A673 (cell line): ENCODE results near the gene CUL1. TPM values are rescaled to one million over a fixed set of nuclear protein-coding genes. Genes with fewer than 3 reads are reported as not detected.
A peak's percentile ranks its signal among the peaks of the same experiment; 100 is the strongest.

Experiments
- BruUV-seq: library from RNA; stranded (reverse); fragments of 400-500 nt; replicated peaks from 2 replicates; lab custom pipeline; 2021; lab: Mats Ljungman, UMichigan
- CTCF ChIA-PET: fragments of 300-600 bp; sonication (Branson Sonifier 250); formaldehyde crosslinking; loops from one replicate; lab custom pipeline; 2022; ENCODE audit warnings: antibody characterized with exemption; lab: Charles Lee
- POLR2A ChIA-PET: fragments of 300-600 bp; sonication (Branson Sonifier 250); formaldehyde crosslinking; loops from one replicate; lab custom pipeline; 2022; ENCODE audit warnings: antibody characterized with exemption; ENCODE audit not compliant: low non-redundant PET; lab: Charles Lee
- DNase-seq: peaks from one replicate; pipeline ENCODE4 v3.0.0-alpha.2; 2015; ENCODE audit warnings: low spot score
- H3K27ac ChIP-seq: fragments of 200-600 bp; sonication (generic); 2 replicates; pipeline ENCODE4 v1.5.1; 2016; ENCODE audit warnings: mixed run types, low read depth, mild to moderate bottlenecking, mixed read lengths, antibody characterized with exemption, low read length; ENCODE audit not compliant: poor library complexity, severe bottlenecking
- H3K27me3 ChIP-seq: fragments of 200-600 bp; sonication (generic); replicated peaks from 2 replicates; pipeline ENCODE4 v1.6.1; 2017; ENCODE audit warnings: mixed run types, low read depth, mild to moderate bottlenecking, mixed read lengths, antibody characterized with exemption, low read length; ENCODE audit not compliant: insufficient read depth, poor library complexity
- H3K36me3 ChIP-seq: fragments of 200-600 bp; sonication (generic); 2 replicates; pipeline ENCODE4 v1.6.1; 2016; ENCODE audit warnings: mixed run types, mild to moderate bottlenecking, mixed read lengths, antibody characterized with exemption, low read length; ENCODE audit not compliant: insufficient read depth, poor library complexity, severe bottlenecking
- H3K4me1 ChIP-seq: fragments of 200-600 bp; sonication (generic); 2 replicates; pipeline ENCODE4 v1.6.1; 2017; ENCODE audit warnings: mixed run types, mild to moderate bottlenecking, mixed read lengths, antibody characterized with exemption, low read length; ENCODE audit not compliant: insufficient read depth, poor library complexity, severe bottlenecking
- H3K4me3 ChIP-seq: fragments of 200-600 bp; sonication (generic); 2 replicates; pipeline ENCODE4 v1.5.1; 2016; ENCODE audit warnings: low read depth, mixed run types, mild to moderate bottlenecking, mixed read lengths, low read length; ENCODE audit not compliant: poor library complexity, severe bottlenecking
- H3K9me3 ChIP-seq: fragments of 200-600 bp; sonication (generic); 2 replicates; pipeline ENCODE4 v1.6.1; 2016; ENCODE audit warnings: mixed run types, low read depth, mild to moderate bottlenecking, mixed read lengths, antibody characterized with exemption, low read length; ENCODE audit not compliant: poor library complexity, severe bottlenecking
- EZH2 ChIP-seq: fragments of 200-600 bp; sonication (generic); IDR thresholded peaks from 2 replicates; pipeline ENCODE4 v1.6.1; 2017; ENCODE audit warnings: borderline replicate concordance, low read depth, mild to moderate bottlenecking, mixed read lengths, antibody characterized with exemption, low read length; ENCODE audit not compliant: poor library complexity, severe bottlenecking
- intact Hi-C: fragments of 100-400 bp; cut with micrococcal nuclease; formaldehyde crosslinking; loops from one replicate; pipeline ENCODE4 v1.10.0; 2022; ENCODE audit not compliant: unreplicated experiment
- total RNA-seq: library from RNA; stranded (reverse); gene quantifications from 2 replicates; pipeline ENCODE4 v1.2.3, GENCODE V29; 2021
- TF ChIP-seq, protein P1 (sequence below): fragments of 300-800, 200-600 bp; sonication (generic); conservative IDR thresholded peaks from 2 replicates; pipeline ENCODE4 v1.5.1; 2017; ENCODE audit warnings: low read depth, mild to moderate bottlenecking, antibody characterized with exemption, low read length, moderate library complexity, mixed read lengths

CUL1 gene
- total RNA-seq, 1 experiment from 2014 or later, result 75.5 TPM

- no peaks in the 10 kb centered on the region for H3K27me3 ChIP-seq
- TSS peak; percentile 55 for BruUV-seq
- CTCF ChIA-PET, result interaction anchor here (0.5 to 1.2 kb wide), 2 partner anchors 25 to 355 kb away, joined by 3 to 5 read pairs; no protein-coding TSS in a partner anchor
- POLR2A ChIA-PET, result interaction anchor here (0.6 kb wide), 1 partner anchor 231 kb away, joined by 15 read pairs; no protein-coding TSS in a partner anchor
- peaks cover 24% of the 10 kb centered on the region for H3K36me3 ChIP-seq
- peak; percentile 92 for DNase-seq
- intact Hi-C loops, result loop anchor here (5.0 to 10.0 kb wide), 2 partner anchors 70 to 198 kb away; no protein-coding TSS in a partner anchor
- peak overlapping the region; percentile 72 for H3K27ac ChIP-seq
- no peaks in the 10 kb centered on the region for H3K9me3 ChIP-seq
- H3K4me3 ChIP-seq, result peak overlapping the region; percentile 9
- TF ChIP-seq EZH2, result no peak
- TF ChIP-seq, protein P1, sequence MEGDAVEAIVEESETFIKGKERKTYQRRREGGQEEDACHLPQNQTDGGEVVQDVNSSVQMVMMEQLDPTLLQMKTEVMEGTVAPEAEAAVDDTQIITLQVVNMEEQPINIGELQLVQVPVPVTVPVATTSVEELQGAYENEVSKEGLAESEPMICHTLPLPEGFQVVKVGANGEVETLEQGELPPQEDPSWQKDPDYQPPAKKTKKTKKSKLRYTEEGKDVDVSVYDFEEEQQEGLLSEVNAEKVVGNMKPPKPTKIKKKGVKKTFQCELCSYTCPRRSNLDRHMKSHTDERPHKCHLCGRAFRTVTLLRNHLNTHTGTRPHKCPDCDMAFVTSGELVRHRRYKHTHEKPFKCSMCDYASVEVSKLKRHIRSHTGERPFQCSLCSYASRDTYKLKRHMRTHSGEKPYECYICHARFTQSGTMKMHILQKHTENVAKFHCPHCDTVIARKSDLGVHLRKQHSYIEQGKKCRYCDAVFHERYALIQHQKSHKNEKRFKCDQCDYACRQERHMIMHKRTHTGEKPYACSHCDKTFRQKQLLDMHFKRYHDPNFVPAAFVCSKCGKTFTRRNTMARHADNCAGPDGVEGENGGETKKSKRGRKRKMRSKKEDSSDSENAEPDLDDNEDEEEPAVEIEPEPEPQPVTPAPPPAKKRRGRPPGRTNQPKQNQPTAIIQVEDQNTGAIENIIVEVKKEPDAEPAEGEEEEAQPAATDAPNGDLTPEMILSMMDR, result no peak
- peaks cover 43% of the 10 kb centered on the region for H3K4me1 ChIP-seq
Observed at GRCh38 chr7:148772297-148773089, 73.8 kb downstream of the CUL1 start.

DNA sequence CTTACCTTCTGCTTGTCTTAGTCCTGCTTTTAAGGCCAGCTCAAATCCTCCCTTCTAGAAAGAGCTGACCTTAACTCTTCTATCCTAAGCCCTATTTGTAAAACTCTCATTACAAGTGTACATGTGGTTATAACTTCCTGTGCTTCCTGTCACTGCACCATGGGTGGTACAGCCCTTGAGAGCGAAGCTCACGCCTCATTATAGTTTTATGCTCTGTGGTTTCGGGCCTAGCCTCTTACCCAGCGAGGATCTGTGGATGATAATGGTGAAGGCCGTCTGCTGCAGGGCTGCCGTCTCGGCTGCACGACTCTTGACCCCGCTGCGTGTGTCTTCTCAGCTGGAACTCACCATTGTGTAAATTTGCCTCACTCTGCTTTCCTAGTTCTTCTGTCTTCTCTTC, 74.6 kb downstream of the CUL1 start:
- peak overlapping the region; percentile 9 for H3K4me3 ChIP-seq
- TF ChIP-seq, protein P1, result no peak
- TF ChIP-seq EZH2, result no peak
- H3K4me1 ChIP-seq, result peaks cover 43% of the 10 kb centered on the region
- H3K9me3 ChIP-seq, result no peaks in the 10 kb centered on the region
- CTCF ChIA-PET, result interaction anchor here (0.5 to 1.2 kb wide), 2 partner anchors 26 to 354 kb away, joined by 3 to 5 read pairs; no protein-coding TSS in a partner anchor
- intact Hi-C loops, result loop anchor here (5.0 to 10.0 kb wide), 2 partner anchors 71 to 199 kb away; no protein-coding TSS in a partner anchor
- H3K27me3 ChIP-seq, result no peaks in the 10 kb centered on the region
- H3K36me3 ChIP-seq, result peaks cover 17% of the 10 kb centered on the region
- no TSS peak for BruUV-seq
- POLR2A ChIA-PET, result interaction anchor here (0.6 kb wide), 1 partner anchor 232 kb away, joined by 15 read pairs; no protein-coding TSS in a partner anchor
- peak; percentile 98 for DNase-seq
- H3K27ac ChIP-seq, result peak overlapping the region; percentile 72

GRCh38 chr7:148774471-148774870, 75.8 kb downstream of the CUL1 start:
- Histone ChIP-seq H3K4me3 (no peak overlapping the region), H3K27me3 (no peaks in the 10 kb centered on the region), H3K27ac (no peak overlapping the region), H3K4me1 (peaks cover 43% of the 10 kb centered on the region), H3K9me3 (no peaks in the 10 kb centered on the region), H3K36me3 (peaks cover 11% of the 10 kb centered on the region)
- ChIA-PET POLR2A (no interaction called here), CTCF (no interaction called here)
- no peak for DNase-seq
- BruUV-seq, result no TSS peak
- TF ChIP-seq, protein P1, result no peak
- TF ChIP-seq EZH2, result no peak
- intact Hi-C loops, result loop anchor here (5.0 to 10.0 kb wide), 2 partner anchors 72 to 200 kb away; no protein-coding TSS in a partner anchor
